IPS-NIHi11 (cell line): ENCODE measurements around the gene DIP2B.

Source experiments
- DNase-seq: peaks from one replicate; pipeline ENCODE4 v3.0.0; 2012; ENCODE audit warnings: mixed read lengths, low spot score

The DIP2B gene

DNA sequence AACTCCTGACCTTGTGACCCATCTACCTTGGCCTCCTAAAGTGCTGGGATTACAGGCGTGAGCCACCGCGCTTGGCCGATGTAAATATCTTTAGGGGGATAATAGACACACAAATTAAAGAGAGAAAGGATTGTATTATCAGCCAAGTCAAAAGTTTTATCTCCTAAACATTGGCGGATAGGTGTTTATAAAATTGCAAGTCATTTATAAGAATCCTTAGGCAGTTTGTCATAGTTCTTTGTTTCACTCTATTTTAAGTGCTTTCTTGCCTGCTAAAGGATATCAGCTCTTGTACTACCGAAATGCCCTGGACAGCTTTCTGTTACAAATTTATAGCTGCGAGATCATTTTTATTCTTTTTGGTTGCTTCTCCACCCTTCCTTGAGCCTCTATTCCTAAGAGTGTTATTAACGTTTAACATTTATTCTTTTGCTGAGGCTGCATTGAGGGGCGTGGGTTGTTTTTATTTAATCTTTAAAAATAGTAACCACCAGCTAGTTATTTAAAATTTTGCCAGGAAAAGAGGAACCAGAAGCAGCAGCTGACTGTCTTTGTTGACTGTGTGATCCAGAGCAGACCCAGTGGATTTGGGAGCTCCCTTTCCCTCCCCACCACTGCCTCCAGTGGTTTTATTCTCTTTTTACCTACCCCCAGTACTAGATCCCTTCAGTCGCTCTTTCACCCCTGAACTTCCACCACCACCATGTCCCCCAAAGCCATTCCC, 106.4 kb downstream of the DIP2B start:
- DNase-seq, result no peak

GRCh38 chr12:50612882-50613281, 108.1 kb downstream of the DIP2B start:
- DNase-seq, result no peak

DNA sequence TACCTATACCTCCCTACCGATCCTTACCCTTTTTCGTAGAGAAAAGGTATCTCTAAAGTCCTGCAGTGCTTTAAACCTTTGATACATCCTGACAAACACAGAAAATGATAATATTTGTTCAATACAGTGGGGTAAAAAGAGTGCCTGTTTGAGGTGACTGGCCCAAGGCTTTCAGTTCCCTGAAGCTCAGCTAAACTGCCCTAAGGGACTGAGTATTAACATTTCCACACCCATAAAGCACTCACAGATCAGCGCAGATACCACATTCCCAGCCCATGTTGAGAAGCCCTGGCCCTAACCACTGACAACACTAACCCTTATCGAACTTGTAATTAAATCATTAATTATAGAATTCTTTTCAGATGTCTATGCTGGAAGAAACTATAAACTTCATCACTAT, 108.7 kb downstream of the DIP2B start:
- DNase-seq, result no peak

GRCh38 chr12:50614167-50614759, 109.5 kb downstream of the DIP2B start:
- peak; percentile 62 for DNase-seq

DNA sequence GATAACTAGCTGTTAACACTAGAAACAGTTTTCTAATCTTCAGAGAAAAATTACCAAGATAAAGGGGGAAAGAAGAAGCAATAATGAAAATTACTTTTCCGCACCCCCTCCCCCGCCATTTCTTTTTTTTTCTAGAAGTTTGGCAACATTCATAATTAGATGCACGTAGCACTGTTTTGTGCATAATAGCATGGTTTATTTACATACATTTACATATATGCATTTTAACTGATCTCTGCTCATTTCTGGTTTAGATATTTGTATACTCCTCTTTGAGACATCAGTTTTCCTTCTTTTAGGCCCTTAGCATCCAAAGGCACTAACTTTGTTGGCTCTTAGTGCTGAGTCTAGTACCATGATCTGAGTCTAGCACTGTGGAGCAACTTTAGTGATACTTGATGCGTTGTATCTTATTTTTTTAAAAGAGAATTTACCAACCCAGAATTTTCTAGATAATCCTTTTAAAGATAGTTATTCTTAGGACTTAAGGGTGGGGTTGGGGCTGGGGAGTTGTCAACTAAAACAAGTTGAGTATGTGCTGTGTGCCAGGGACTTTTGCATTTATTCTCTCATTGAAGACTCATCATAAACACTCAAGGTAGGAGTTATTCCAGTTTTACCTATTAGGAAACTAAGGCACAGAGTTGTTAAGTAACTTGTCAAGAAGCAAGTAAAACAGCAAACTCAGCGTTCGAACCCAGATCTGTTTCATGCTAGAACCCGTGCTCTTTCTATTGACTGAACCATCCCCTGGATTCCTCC, 110.5 kb downstream of the DIP2B start:
- DNase-seq, result no peak

DNA sequence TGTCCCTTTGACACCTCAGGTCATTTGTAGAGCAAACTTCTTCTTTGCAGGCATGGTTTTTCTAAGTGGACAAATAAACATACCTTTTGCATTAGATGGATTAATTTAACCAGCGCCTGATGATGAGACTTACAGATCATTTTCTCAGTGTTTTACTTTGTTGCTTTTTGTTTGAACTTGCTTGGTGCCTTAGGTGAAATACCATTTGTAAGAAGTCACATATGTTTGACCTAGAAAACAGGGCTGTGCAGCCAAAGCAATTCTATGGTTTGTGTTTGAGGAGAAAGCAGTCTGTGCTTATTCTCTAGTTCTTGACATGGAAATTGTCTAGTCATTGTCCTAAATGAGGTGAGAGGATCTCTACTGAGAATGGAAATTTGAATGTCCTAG, 111.1 kb downstream of the DIP2B start:
- DNase-seq, result no peak

DNA sequence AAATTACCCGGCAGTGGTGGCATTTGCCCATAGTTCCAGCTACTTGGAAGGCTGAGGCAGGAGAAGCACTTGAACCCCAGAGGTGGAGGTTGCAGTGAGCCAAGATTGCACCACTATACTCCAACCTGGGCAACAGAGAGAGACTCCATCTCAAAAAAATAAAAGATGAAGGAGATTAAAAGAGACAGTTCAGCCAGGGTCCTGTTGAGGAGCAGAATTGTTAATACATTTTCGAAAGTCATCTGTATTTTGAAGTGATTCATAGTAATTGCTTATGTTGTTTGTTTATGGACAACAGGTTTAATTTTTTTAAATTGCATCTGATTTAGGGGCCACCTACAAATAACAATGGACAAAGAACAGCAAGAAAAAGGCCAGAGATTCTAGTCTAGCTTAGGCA, 112.9 kb downstream of the DIP2B start:
- no peak for DNase-seq

DNA sequence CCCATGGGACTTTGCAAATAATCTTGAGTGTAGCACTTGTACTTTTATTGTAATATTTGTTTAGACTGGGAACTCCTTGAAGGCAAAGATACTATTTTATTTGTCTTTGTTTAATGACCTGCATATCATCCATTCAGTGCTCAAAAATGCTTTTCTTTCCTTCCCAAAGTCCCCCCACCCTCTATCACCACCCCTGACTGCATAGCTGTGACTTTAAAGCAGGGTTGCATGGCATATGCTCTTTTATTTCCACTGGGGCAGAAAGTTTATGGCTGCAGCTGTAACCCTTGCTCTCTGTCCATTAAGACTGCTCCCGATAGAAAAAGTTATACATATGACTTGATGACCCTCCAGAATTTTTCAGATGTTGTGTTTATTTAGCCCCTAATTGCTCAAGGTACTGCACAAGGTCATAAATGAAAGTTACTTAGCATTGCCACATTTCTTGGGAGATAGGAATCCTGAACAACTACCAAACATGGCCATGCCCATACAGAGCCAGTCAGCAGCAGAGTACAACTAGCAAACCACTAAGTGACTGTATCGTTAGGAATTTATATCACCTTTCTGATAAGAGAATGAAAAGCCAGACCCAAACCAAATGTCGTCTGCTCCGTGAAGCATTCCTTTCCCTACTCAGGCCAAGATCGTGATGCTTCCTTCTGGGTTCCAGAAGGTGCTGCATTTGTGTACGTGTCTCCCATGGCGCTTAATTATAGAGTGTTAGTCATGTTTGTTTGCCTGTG, 114.3 kb downstream of the DIP2B start:
- DNase-seq, result no peak

- DNase-seq, result no peak
Measured at GRCh38 chr12:50619610-50619958, 114.8 kb downstream of the DIP2B start.

DNA sequence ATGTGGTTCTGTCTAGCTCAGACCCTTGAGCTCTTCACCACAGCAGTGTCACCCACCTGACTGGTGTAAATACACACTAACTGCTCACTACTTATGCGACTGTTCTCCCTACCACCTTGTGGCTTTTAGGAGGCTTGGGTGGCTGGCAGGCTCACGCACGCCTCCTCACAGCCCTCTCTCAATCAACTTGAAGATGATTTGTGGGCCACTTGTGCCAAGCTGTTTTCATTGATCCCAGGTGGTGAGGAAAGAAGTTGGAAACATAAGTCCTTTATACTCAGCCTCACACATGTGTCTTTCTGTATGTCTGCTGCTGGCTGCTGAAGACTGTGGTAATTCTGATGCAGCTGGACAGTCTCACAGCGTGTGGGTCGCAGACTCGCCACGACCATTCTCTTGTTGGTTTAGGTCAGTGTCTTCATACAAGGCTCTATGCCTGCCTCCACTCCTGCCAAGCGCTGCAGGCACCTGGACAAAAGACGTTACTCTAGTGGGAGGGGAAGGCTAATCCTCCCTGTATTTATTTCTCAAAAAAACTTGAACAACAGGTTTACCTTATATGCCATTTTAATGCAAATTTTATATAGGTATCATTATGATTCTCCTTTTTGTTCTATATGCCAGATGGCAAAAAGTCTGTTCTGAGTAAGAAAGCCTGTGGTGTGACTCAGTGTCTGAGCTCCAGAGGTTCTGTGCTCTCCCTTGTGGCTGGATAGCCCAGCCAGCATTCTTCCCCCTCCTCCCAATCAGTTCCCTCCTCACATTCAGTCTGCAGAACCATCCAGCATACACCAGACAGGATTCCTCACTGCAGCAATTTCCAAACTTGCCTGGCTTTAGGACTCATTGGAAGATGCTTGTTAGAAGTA, 115.6 kb downstream of the DIP2B start:
- peak; percentile 60 for DNase-seq

- no peak for DNase-seq
Measured at GRCh38 chr12:50620978-50621360, 116.2 kb downstream of the DIP2B start.

DNA sequence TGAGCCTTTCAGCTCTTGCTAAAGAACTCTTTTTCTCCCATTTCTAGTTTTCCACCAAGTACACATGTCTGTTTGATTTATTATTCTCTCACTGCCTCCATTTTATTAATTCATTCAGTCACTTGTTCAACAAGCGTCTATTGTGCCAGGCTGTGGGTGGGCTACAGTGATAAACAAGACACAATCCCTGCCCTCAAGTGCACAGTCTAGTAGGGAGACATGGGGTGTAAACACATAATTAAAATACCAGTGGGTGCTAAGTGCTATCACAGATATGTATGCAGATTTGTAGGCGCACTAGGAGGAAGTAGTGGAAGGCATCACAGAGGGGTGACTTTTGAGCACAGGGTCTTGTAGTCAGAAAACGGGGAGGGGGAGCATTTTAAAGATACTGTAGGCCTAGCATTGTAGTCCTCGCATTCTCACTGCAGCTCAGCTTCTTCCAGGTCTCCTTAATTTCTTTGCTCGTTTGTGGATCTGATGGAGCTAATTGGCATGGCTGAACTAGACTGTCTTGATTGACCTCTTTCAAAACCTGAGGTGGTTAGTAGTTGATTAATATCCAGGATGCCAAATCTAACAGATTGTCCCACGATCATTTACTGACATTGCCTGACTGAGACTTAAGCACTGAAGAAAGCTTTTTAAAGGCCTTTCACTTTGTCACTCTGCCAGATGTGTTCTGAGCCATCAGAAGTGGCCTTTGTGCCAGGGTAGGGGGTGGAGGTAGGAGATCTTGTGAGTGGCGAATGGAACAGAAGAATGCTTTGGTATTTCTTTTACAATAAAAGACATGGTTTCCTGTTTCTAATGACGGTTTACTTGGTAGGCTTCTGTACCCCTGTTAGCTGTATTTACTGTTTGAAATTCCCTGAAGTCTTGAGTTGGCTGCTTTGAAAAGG, 116.9 kb downstream of the DIP2B start:
- no peak for DNase-seq

DNA sequence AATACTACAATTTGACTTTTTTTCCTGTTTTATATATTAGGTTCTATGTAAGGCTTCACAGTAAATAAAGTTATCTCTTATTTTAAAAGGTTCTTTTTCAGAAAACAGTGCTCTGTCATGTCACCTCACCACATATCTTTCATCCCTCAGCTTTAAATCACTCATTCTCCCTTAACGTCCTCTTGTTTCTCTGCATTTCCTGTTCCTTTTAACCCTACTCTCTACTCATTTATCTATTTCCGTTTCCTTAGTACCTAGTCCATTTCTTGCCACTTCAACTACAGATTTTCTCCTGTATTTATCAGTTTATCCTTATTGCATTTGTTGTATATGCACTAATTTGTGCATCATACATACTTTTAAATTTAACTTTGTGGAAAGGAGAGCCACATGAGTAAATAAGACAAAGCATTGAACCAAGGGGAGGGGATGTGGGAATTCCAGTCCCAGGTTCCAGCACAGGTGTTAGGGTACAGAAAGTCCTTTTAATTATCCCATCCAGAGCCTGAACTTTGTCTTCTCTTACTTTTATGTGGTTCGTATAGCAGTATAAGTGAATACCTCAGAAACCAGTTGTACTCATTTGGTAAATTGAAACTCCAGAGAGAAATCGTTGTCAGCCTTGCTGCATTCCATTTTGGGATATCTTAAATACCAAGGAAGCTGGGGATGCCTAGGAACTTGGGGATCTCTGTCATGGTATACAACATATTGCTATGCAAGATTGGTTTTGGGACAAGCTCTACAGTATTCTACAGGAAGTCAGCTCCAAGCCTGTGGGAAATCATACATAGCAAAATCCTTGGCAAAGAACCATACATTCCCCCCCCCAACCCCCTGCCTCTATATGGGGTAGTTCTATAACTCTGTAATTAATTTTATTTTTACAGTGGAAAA, 120.5 kb downstream of the DIP2B start:
- no peak for DNase-seq

DNA sequence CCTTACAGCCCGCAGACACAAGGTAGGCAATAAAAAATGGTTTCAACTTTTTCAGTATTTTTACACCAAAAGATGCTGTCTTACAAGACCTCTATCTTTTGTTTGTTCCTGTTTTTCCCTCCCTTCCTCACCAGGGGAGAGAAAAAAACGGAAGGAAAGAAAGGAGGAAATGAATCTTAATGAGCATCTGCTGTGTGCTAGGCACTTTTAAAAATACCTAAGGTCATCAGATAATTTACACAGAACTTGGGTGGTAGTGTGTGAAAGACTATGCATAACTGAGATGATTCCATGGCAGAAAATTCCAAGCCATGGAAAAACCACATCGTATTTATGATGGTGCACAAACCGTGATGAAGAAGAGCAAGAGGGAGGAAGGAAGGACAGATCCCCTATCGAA, 121.2 kb downstream of the DIP2B start:
- no peak for DNase-seq

DNA sequence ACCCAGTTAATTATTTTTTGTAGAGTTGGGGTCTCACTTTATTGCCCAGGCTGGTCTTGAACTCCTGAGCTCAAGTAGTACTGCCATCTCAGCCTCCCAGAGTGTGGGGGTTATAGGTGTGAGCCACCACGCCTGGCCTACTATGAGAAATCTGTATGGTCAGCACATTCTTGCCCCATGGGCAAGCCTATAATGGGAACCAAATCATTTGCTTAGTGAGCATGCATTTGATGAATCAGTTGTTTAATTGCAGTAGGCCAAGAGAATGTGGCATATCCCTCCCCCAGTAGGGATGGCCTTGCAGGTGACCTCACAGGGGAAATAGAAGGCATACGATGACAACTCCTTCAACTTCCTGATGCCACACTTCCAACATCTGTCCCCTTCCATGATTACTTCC, 122.7 kb downstream of the DIP2B start:
- DNase-seq, result no peak

- no peak for DNase-seq
Measured at GRCh38 chr12:50628394-50628793, 123.6 kb downstream of the DIP2B start.

- DNase-seq, result no peak
Measured at GRCh38 chr12:50633955-50634354, 129.2 kb downstream of the DIP2B start.

DNA sequence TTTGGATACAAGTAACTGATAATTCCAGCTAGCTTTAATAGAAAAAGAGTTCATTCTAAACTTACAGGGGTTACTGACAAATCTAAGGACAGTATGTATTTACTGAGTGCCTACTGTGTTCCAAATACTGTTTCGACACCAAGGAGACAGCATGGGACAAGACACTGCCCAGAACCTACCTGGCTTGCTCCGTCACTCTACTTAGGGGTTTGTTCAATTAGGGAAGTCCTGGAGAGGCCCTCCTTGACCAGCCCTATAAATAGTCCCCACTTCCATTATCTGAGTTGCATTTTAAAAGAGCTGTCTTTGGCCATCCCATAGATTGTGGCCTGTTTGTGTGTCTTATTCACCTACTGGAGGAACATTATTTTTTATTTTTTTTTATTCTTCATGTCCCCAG, 129.6 kb downstream of the DIP2B start:
- no peak for DNase-seq

- DNase-seq, result no peak
Measured at GRCh38 chr12:50635364-50635763, 130.6 kb downstream of the DIP2B start.

GRCh38 chr12:50635857-50636256, 131.1 kb downstream of the DIP2B start:
- no peak for DNase-seq
